ENCODE data around the gene KCTD15. TPM values are rescaled to one million over a fixed set of nuclear protein-coding genes. Genes with fewer than 3 reads are reported as not detected.
"Not testable (repeated sequence)": the region's sequence is repeated elsewhere in the genome, so short reads cannot be mapped to it uniquely, and the experiment has no call there.

KCTD15 gene
- total RNA-seq, 2 experiments from 2014 or later: 10.9 to 11.6 TPM

GRCh38 chr19:33815380-33816340 lies 19.0 kb downstream of the KCTD15 start:
- no peaks in the 10 kb centered on the region for H3K9me3 Mint-ChIP-seq
- H3K27ac Mint-ChIP-seq: no peak overlapping the region
- no peaks in the 10 kb centered on the region for H3K36me3 Mint-ChIP-seq (ENCODE audit: low read depth)
- peaks cover 32% of the 10 kb centered on the region for H3K4me1 Mint-ChIP-seq
- DNase-seq: no peak
- no peak overlapping the region for H3K4me3 Mint-ChIP-seq
- ChIA-PET POLR2A (no interaction called here), CTCF (interaction anchor here (0.9 kb wide), 1 partner anchor 37 kb away, joined by 3 read pairs; no protein-coding TSS in a partner anchor)
- H3K27me3 Mint-ChIP-seq: no peaks in the 10 kb centered on the region

GRCh38 chr19:33818411-33818810 lies 21.7 kb downstream of the KCTD15 start:
- no peaks in the 10 kb centered on the region for H3K27me3 Mint-ChIP-seq
- no peak for DNase-seq
- ChIA-PET POLR2A (interaction anchor here (1.3 to 6.9 kb wide), 4 partner anchors 12 to 33 kb away, joined by 3 to 75 read pairs (median 6); partner anchors contain the start of gene KCTD15), CTCF (interaction anchor here (2.0 to 3.0 kb wide), 2 partner anchors 21 to 41 kb away, joined by 14 to 20 read pairs; partner anchors contain the start of gene KCTD15)
- peak overlapping the region; percentile 49 for H3K27ac Mint-ChIP-seq
- H3K4me3 Mint-ChIP-seq: no peak overlapping the region
- peaks cover 53% of the 10 kb centered on the region for H3K4me1 Mint-ChIP-seq
- H3K9me3 Mint-ChIP-seq: no peaks in the 10 kb centered on the region
- no peaks in the 10 kb centered on the region for H3K36me3 Mint-ChIP-seq (ENCODE audit: low read depth)

GRCh38 chr19:33819078-33819477 lies 22.4 kb downstream of the KCTD15 start:
- POLR2A ChIA-PET: interaction anchor here (0.8 to 6.9 kb wide), 6 partner anchors 13 to 353 kb away, joined by 3 to 75 read pairs (median 6); partner anchors contain the start of genes KCTD15 and LSM14A
- peak overlapping the region; percentile 80 for H3K4me3 Mint-ChIP-seq

DNA sequence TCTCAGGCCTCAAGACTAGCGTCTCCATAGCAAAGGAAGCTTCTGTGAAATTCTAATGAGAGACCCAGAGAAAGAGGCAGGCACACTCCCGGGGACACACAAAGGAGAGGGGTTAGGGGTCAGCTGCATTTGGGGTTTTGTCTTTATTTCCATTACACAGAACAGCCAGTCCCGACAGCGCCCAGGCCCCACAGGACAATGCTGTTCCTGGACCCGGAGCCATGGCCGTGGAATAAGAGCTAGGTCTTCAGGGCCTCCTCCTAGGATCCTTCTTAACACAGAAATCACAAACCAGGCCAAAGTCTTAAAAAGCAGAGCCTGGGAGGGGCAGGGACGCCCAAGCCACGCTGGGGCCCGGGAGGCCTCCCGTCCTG lies 22.8 kb downstream of the KCTD15 start:
- Mint-ChIP-seq H3K4me3 (peak overlapping the region; percentile 80), H3K36me3 (ENCODE audit: low read depth) (no peaks in the 10 kb centered on the region), H3K4me1 (peaks cover 53% of the 10 kb centered on the region), H3K27ac (peak overlapping the region; percentile 88), H3K9me3 (no peaks in the 10 kb centered on the region), H3K27me3 (no peaks in the 10 kb centered on the region)
- CTCF ChIA-PET: interaction anchor here (0.7 to 3.0 kb wide), 6 partner anchors 14 to 410 kb away, joined by 3 to 20 read pairs (median 6); partner anchors contain the start of gene KCTD15
- POLR2A ChIA-PET: interaction anchor here (0.6 to 6.9 kb wide), 8 partner anchors 8 to 353 kb away, joined by 3 to 75 read pairs (median 4); partner anchors contain the start of genes KCTD15 and LSM14A
- DNase-seq: no peak

More at GRCh38 chr19:33819078-33819477, 22.4 kb downstream of the KCTD15 start:
- CTCF ChIA-PET: interaction anchor here (0.6 to 3.0 kb wide), 5 partner anchors 22 to 566 kb away, joined by 3 to 20 read pairs (median 8); partner anchors contain the start of gene KCTD15
- not testable (repeated sequence) for H3K36me3 Mint-ChIP-seq (ENCODE audit: low read depth); H3K27me3 Mint-ChIP-seq; H3K9me3 Mint-ChIP-seq; DNase-seq
- H3K27ac Mint-ChIP-seq: peak overlapping the region; percentile 88
- peaks cover 53% of the 10 kb centered on the region for H3K4me1 Mint-ChIP-seq

GRCh38 chr19:33819880-33820781 lies 23.5 kb downstream of the KCTD15 start:
- POLR2A ChIA-PET: interaction anchor here (0.6 to 6.9 kb wide), 10 partner anchors 9 to 352 kb away, joined by 3 to 75 read pairs (median 4); partner anchors contain the start of genes KCTD15 and LSM14A
- H3K4me3 Mint-ChIP-seq: peak overlapping the region; percentile 80
- no peaks in the 10 kb centered on the region for H3K9me3 Mint-ChIP-seq
- no peaks in the 10 kb centered on the region for H3K36me3 Mint-ChIP-seq (ENCODE audit: low read depth)
- H3K4me1 Mint-ChIP-seq: peaks cover 53% of the 10 kb centered on the region
- DNase-seq: peak; percentile 89
- CTCF ChIA-PET: interaction anchor here (0.7 to 3.0 kb wide), 6 partner anchors 15 to 411 kb away, joined by 3 to 20 read pairs (median 6); partner anchors contain the start of gene KCTD15
- peak overlapping the region; percentile 88 for H3K27ac Mint-ChIP-seq
- H3K27me3 Mint-ChIP-seq: no peaks in the 10 kb centered on the region

GRCh38 chr19:33821871-33822270 lies 25.2 kb downstream of the KCTD15 start:
- Mint-ChIP-seq H3K4me1 (peaks cover 51% of the 10 kb centered on the region), H3K27me3 (no peaks in the 10 kb centered on the region), H3K4me3 (peak overlapping the region; percentile 17), H3K36me3 (ENCODE audit: low read depth) (no peaks in the 10 kb centered on the region), H3K27ac (peak overlapping the region; percentile 54), H3K9me3 (no peaks in the 10 kb centered on the region)
- no peak for DNase-seq
- ChIA-PET POLR2A (interaction anchor here (6.9 kb wide), 1 partner anchor 25 kb away, joined by 75 read pairs; the partner anchor contains the start of gene KCTD15), CTCF (interaction anchor here (1.0 kb wide), 2 partner anchors 27 to 44 kb away, joined by 3 read pairs; no protein-coding TSS in a partner anchor)

- no peak overlapping the region for H3K4me3 Mint-ChIP-seq
Observed at GRCh38 chr19:33823341-33823740, 26.7 kb downstream of the KCTD15 start.

GRCh38 chr19:33825556-33825955 lies 28.9 kb downstream of the KCTD15 start:
- peaks cover 30% of the 10 kb centered on the region for H3K4me1 Mint-ChIP-seq
- no peaks in the 10 kb centered on the region for H3K9me3 Mint-ChIP-seq
- H3K4me3 Mint-ChIP-seq: no peak overlapping the region
- no peak for DNase-seq
- ChIA-PET CTCF (no interaction called here), POLR2A (no interaction called here)
- H3K27ac Mint-ChIP-seq: no peak overlapping the region
- no peaks in the 10 kb centered on the region for H3K36me3 Mint-ChIP-seq (ENCODE audit: low read depth)
- H3K27me3 Mint-ChIP-seq: peaks cover 6% of the 10 kb centered on the region

More at GRCh38 chr19:33823341-33823740, 26.7 kb downstream of the KCTD15 start:
- H3K36me3 Mint-ChIP-seq (ENCODE audit: low read depth): no peaks in the 10 kb centered on the region
- CTCF ChIA-PET: no interaction called here
- no peak overlapping the region for H3K27ac Mint-ChIP-seq
- DNase-seq: no peak
- POLR2A ChIA-PET: interaction anchor here (6.9 kb wide), 1 partner anchor 26 kb away, joined by 75 read pairs; the partner anchor contains the start of gene KCTD15
- H3K4me1 Mint-ChIP-seq: peaks cover 38% of the 10 kb centered on the region
- H3K27me3 Mint-ChIP-seq: peaks cover 1% of the 10 kb centered on the region
- no peaks in the 10 kb centered on the region for H3K9me3 Mint-ChIP-seq

GRCh38 chr19:33826521-33826920 lies 29.9 kb downstream of the KCTD15 start:
- POLR2A ChIA-PET: no interaction called here
- no peak for DNase-seq
- H3K27ac Mint-ChIP-seq: no peak overlapping the region
- CTCF ChIA-PET: interaction anchor here (2.1 kb wide), 1 partner anchor 49 kb away, joined by 7 read pairs; no protein-coding TSS in a partner anchor
- H3K9me3 Mint-ChIP-seq: no peaks in the 10 kb centered on the region
- peaks cover 6% of the 10 kb centered on the region for H3K27me3 Mint-ChIP-seq
- H3K4me1 Mint-ChIP-seq: peaks cover 24% of the 10 kb centered on the region
- H3K4me3 Mint-ChIP-seq: no peak overlapping the region
- no peaks in the 10 kb centered on the region for H3K36me3 Mint-ChIP-seq (ENCODE audit: low read depth)

DNA sequence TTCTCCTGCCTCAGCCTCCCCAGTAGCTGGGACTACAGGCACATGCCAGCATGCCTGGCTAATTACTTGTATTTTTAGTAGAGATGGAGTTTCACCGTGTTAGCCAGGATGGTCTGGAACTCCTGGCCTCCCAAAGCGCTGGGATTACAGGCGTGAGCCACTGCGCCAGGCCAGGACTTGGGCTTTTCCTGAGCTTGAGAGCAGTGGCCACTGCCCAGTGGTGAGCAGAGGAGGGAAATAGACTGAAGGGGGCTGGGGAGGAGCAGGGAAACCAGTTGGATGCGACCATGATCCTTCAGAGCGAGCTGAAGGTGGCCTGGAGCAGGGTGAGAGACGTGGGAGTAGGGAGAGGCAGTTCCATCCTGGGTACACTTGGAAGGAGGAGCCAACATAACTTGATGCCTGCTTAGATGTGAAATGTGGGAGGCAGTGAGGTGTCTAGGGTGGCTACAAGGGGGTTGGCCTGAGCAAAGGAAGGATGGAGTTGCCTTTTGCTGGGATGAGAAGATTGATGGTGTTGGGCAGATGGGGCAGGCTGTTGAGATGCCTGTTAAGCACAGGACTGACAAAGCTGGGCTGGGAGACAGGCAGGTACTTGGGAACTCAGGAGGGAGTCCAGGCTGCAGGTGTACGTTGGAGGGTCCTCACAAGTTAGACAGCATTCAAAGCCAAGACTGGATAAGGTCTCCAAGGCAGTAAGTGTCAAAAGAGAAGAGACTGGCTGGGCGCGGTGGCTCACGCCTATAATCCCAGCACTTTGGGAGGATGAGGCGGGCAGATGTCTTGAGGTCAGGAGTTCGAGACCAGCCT lies 31.8 kb downstream of the KCTD15 start:
- Mint-ChIP-seq H3K9me3 (no peaks in the 10 kb centered on the region), H3K36me3 (ENCODE audit: low read depth) (no peaks in the 10 kb centered on the region), H3K27me3 (peaks cover 8% of the 10 kb centered on the region), H3K27ac (no peak overlapping the region), H3K4me3 (no peak overlapping the region), H3K4me1 (peaks cover 10% of the 10 kb centered on the region)
- ChIA-PET CTCF (interaction anchor here (2.1 kb wide), 1 partner anchor 50 kb away, joined by 7 read pairs; no protein-coding TSS in a partner anchor), POLR2A (no interaction called here)
- DNase-seq: peak; percentile 10

- ChIA-PET POLR2A (no interaction called here), CTCF (interaction anchor here (1.5 kb wide), 1 partner anchor 53 kb away, joined by 3 read pairs; no protein-coding TSS in a partner anchor)
- H3K36me3 Mint-ChIP-seq (ENCODE audit: low read depth): no peaks in the 10 kb centered on the region
- H3K4me3 Mint-ChIP-seq: no peak overlapping the region
- peak; percentile 10 for DNase-seq
- H3K27ac Mint-ChIP-seq: no peak overlapping the region
- H3K4me1 Mint-ChIP-seq: peaks cover 10% of the 10 kb centered on the region
- peaks cover 18% of the 10 kb centered on the region for H3K27me3 Mint-ChIP-seq
- no peaks in the 10 kb centered on the region for H3K9me3 Mint-ChIP-seq
Observed at GRCh38 chr19:33830264-33830663, 33.6 kb downstream of the KCTD15 start.
